ENCODE measurements around the gene SLC25A11. TPM values are rescaled to one million over a fixed set of nuclear protein-coding genes. Genes with fewer than 3 reads are reported as not detected.

SLC25A11 gene
- total RNA-seq, 1 experiment from 2014 or later = 75.1 TPM

GRCh38 chr17:4968486-4969046, 28.7 kb upstream of the SLC25A11 start (continued):
- TF ChIP-seq CEBPB (IDR thresholded peaks at IDR 0.05; ENCODE audit: low read depth) = no peak
- no peak for TF ChIP-seq ZNF274 (IDR thresholded peaks at IDR 0.05; ENCODE audit: low read depth, low read length)
- TF ChIP-seq CBX3 (IDR thresholded peaks at IDR 0.05; ENCODE audit: low read depth) = no peak
- TF ChIP-seq CTCF (IDR thresholded peaks at IDR 0.05 in 2 of 3, conservative IDR thresholded peaks at IDR 0.05 in 1 of 3; ENCODE audit: borderline replicate concordance in 1 of 3, insufficient read depth in 1 of 3, low read depth in 2 of 3, low read length in 2 of 3) = no peak
- TF ChIP-seq EZH2 (IDR thresholded peaks at IDR 0.05) = no peak

GRCh38 chr17:4967539-4968485, 28.0 kb upstream of the SLC25A11 start, which contains the start of gene SPAG7:
Gene SPAG7 (minus strand): TSS chr17:4967817. CDS start chr17:4967804, 13 bp downstream.
- Histone ChIP-seq H3K9me3 (ENCODE audit: control insufficient read depth in 1 of 2, insufficient read depth in 1 of 2, low read depth in 1 of 2, low read length in 2 of 2) (no peaks in the 10 kb centered on the region), H3K4me1 (ENCODE audit: control insufficient read depth in 1 of 2, insufficient read depth in 2 of 2, low read length in 2 of 2) (peaks cover 19 to 33% of the 10 kb centered on the region in 2 experiments), H3K4me3 (replicated peaks in 1 of 2; ENCODE audit: low read depth in 1 of 2, low read length in 2 of 2) (peak within 1 kb of the TSS; percentile 70 to 79), H3K27ac (ENCODE audit: low read depth, low read length) (peak within 1 kb of the TSS; percentile 96), H3K36me3 (ENCODE audit: control insufficient read depth in 1 of 2, insufficient read depth in 2 of 2, low read length in 2 of 2) (peaks cover 4 to 13% of the 10 kb centered on the region in 2 experiments; a peak in 3 of 4 replicates), H4K20me1 (ENCODE audit: insufficient read depth) (no peaks in the 10 kb centered on the region), H3K9ac (ENCODE audit: low read length) (peak within 1 kb of the TSS; percentile 80), H3K9me2 (ENCODE audit: insufficient read depth) (no peaks in the 10 kb centered on the region), H3K27me3 (ENCODE audit: insufficient read depth, low read length) (no peaks in the 10 kb centered on the region), H3K79me2 (ENCODE audit: insufficient read depth, low read length) (peaks cover 17% of the 10 kb centered on the region; the same call in 1 of the 2 replicates), H3K4me2 (ENCODE audit: low read length) (peak within 1 kb of the TSS; percentile 84), H2AFZ (ENCODE audit: low read depth, low read length, poor library complexity, severe bottlenecking) (no peak within 1 kb of the TSS)
- DNase-seq (ENCODE audit: low read depth, low spot score) (peak; percentile 95), ATAC-seq (peak; percentile 64)
- RAD21 ChIA-PET (ENCODE audit: low non-redundant PET in 1 of 2, low total read pairs in 2 of 2, uncharacterized antibody in 2 of 2, unreplicated experiment in 2 of 2) = interaction anchor here (0.8 to 2.2 kb wide), 4 partner anchors 20 to 59 kb away, joined by 3 to 11 read pairs (median 7); partner anchors contain the start of genes RNF167 (in 2 of the 2), SLC25A11 (in 2 of the 2) and PFN1 (in 1 of the 2)
- CTCF ChIA-PET = interaction anchor here (1.3 to 2.2 kb wide), 7 partner anchors 10 to 94 kb away, joined by 3 to 12 read pairs (median 7); partner anchors contain the start of genes CAMTA2, CHRNE, RNF167 and SLC25A11
- intact Hi-C loops (cut with micrococcal nuclease) = loop anchor here (1.0 kb wide), 4 partner anchors 18 to 59 kb away; partner anchors contain the start of genes CAMTA2, RNF167 and SLC25A11
- BruUV-seq (replicated peaks) = no TSS peak
- POLR2A ChIA-PET = interaction anchor here (0.7 to 5.0 kb wide), 12 partner anchors 11 to 177 kb away, joined by 3 to 45 read pairs (median 8); partner anchors contain the start of genes CAMTA2, ENO3, PFN1 and RNF167
- TF ChIP-seq ELF1 (IDR thresholded peaks at IDR 0.05; ENCODE audit: borderline replicate concordance, low read depth) (no peak; the same call in 1 of the 2 replicates), POLR2AphosphoS5 (IDR thresholded peaks at IDR 0.05; ENCODE audit: low read depth, low read length) (peak; percentile 84), CBX3 (IDR thresholded peaks at IDR 0.05; ENCODE audit: low read depth) (no peak), CTCF (IDR thresholded peaks at IDR 0.05 in 2 of 3, conservative IDR thresholded peaks at IDR 0.05 in 1 of 3; ENCODE audit: borderline replicate concordance in 1 of 3, insufficient read depth in 1 of 3, low read depth in 2 of 3, low read length in 2 of 3) (no peak), FOSL1 (IDR thresholded peaks at IDR 0.05; ENCODE audit: low read depth) (no peak), SRF (IDR thresholded peaks at IDR 0.05; ENCODE audit: low read depth) (peak; percentile 95), ZFX (IDR thresholded peaks at IDR 0.05) (peak; percentile 70), CEBPB (IDR thresholded peaks at IDR 0.05; ENCODE audit: low read depth) (no peak), RAD21 (IDR thresholded peaks at IDR 0.05; ENCODE audit: low read depth) (peak; percentile 59), POLR2A (IDR thresholded peaks at IDR 0.05; ENCODE audit: borderline replicate concordance, extremely low read depth, insufficient read depth, insufficient read length) (peak; percentile 56), YY1 (IDR thresholded peaks at IDR 0.05; ENCODE audit: extremely low read depth, insufficient replicate concordance, low read depth, low read length) (peak; percentile 97), TCF7L2 (IDR thresholded peaks at IDR 0.05; ENCODE audit: borderline replicate concordance, extremely low read depth, insufficient read depth, insufficient read length) (peak; percentile 55), MAX (IDR thresholded peaks at IDR 0.05) (peak; percentile 91; the same call in 1 of the 2 replicates), EGR1 (IDR thresholded peaks at IDR 0.05; ENCODE audit: low read depth) (peak; percentile 96), SP1 (IDR thresholded peaks at IDR 0.05; ENCODE audit: low read depth) (0 out of 2 replicates have a peak, but pooled peaks have one; percentile 20), ZNF274 (IDR thresholded peaks at IDR 0.05; ENCODE audit: low read depth, low read length) (no peak)
